GM19023 (cell line): ENCODE measurements around the gene DEDD.

Experiments
- ATAC-seq: cut with Tn5 transposase; IDR thresholded peaks from one replicate; pipeline ENCODE4 v1.9.1; 2021; ENCODE audit warnings: mild to moderate bottlenecking, moderate library complexity; ENCODE audit not compliant: unreplicated experiment

DEDD gene, protein sequence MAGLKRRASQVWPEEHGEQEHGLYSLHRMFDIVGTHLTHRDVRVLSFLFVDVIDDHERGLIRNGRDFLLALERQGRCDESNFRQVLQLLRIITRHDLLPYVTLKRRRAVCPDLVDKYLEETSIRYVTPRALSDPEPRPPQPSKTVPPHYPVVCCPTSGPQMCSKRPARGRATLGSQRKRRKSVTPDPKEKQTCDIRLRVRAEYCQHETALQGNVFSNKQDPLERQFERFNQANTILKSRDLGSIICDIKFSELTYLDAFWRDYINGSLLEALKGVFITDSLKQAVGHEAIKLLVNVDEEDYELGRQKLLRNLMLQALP

DNA sequence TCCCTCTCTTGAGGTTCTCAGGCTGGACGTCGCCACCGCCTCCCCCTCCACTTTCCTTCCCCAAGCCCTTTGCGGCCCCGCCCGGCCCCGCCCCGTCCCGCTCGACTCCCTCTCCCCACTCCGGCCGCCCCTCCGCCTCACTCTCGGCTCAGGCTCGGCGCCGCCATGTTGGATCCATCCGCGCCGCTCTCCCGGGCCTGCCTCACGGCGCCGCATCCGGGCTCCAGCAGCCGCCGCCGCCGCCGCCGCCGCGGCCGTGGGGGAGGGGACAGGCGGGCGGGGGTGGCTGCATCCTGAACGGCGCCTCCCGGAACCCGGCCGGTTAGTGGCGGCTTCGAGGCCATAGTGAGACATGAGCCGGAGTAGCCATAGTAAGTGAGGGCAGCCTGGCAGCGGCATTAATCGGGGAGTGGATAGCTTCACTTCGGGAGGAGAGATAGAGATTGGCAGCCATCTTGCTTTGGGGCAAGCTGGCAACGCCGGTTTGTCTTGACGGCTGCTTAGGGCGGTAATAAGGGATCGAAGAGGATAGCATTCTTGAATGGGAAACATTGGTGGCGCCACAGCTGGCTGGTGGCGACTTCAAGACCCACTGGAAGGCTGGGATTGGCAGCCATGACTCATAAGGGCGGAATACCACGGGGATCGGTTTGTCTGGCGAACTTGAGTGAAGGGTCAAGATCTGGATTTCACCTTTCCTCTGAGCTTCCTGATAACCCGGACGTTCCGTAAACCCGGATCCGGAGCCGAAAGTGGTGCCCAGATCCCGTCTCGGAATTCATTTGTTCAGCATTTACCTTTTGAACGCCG, at the start of gene DEDD:
Gene DEDD (minus strand): TSS at position 258 of the 810 bp plus-strand sequence. CDS start 8,205 bp downstream, outside the sequence.
- ATAC-seq = peak; percentile 96

DNA sequence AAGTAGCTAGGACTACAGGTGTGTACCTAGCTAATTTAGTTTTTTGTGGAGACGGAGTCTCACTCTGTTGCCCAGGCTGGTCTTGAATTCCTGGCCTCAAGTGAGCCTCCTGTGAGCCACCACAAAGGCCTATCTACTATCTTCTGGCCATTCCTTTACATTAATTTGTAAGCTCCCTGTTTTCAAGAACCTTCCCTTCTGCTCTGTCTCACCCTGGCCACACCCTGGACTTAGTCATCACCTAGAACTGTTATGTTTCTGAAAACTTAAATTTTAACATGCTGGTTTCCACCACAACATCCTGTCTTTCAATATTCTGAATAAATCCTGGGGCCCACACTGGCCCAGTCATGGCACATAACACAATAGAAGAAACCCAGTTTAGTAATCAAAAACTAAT, 49.7 kb upstream of the DEDD start:
- ATAC-seq = peak; percentile 34

DNA sequence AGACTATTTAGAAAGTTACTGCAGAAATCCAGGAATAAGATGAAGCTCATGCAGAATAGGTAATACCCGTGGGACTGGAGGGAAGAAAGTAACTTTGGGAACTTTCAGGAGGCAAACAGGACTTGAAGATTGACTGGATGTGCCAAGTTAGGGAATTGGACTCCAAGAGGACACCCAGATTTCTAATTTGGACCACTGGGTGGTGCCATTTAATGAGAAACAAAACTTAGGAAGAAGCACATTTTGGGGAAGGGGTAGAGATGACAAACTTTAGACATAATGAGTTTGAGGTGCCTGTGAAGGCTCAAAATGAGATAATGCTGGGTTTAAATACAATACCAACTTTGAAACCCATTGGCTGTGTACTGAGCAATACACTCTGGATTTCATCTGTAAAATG, 48.2 kb upstream of the DEDD start:
- no peak for ATAC-seq

DNA sequence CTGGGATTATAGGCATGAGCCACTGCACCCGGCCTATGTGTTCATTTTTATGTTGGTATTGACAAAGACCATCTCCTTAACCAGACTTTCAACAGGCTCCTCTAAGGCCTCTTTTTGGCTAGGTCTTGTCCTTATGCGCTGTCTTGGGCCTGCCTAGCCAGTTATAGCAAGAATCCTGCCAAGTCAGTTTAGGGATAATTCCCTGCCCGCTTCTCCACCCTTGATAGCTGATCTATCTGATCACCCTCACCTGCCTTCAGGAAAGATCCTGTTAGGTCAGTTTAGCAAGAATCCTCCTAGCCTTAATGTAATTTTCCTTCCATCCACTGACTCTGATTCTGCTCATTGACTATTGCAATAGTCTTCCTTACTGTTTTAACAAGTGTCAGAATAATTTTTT, 47.2 kb upstream of the DEDD start:
- ATAC-seq = no peak

DNA sequence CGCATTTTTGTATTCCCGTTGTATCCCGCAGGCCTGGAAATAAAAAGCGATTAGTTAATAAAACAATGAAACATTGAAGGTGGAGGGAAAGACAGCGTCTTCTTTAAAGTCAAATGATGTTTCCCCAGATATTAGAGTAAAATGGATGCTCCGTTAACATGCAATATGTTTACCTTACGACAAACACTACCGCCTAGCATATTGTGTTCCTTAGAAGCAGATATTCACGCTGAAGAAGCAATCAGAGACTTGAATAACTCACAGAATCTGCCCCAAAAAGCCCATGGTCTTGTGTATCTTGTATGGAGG, 45.4 kb upstream of the DEDD start:
- no peak for ATAC-seq

DNA sequence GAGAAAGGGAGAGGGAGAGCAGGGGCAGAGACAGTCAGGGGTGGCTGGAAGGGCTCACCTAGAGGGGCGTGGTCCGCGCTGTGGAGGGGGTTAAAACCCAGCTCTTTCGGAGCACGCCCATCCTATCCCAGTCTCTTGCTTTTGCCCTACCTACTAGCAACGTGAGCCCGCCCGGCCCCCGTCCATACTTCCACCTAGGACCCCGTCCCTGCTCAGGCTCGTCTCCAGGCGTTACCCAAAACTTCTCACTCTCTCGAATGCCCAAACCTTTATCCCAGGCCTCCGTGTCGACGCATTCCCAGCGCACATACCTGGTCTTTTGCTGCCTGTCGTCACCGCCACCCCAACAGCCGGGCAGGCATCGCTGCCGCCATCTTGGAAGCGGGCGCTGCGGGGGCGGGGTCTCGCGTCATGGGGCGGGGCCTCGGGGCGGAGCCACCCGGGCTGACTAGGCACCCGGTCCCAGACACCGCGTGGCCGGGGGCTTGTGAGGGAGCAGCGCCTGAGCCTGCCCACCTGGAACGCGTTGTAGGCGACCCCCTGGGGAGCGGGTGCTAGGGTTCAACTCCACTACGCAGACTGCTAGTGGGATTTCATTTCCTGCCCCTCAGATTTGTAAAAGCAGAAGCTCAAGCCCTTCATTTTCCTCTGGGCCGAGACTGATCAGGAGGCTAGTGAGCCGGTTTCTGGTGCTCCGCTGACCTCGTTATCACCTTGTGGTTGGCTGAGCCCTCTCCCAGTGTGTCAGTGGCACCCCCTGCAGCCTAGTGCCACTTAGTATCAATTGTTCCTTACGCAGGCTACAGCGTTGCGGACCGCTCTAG, 44.9 kb upstream of the DEDD start, which contains the start of gene B4GALT3:
Gene B4GALT3 (minus strand): TSS at position 396 of the 824 bp plus-strand sequence. CDS start 1,447 bp downstream, outside the sequence.
- ATAC-seq = peak; percentile 83

DNA sequence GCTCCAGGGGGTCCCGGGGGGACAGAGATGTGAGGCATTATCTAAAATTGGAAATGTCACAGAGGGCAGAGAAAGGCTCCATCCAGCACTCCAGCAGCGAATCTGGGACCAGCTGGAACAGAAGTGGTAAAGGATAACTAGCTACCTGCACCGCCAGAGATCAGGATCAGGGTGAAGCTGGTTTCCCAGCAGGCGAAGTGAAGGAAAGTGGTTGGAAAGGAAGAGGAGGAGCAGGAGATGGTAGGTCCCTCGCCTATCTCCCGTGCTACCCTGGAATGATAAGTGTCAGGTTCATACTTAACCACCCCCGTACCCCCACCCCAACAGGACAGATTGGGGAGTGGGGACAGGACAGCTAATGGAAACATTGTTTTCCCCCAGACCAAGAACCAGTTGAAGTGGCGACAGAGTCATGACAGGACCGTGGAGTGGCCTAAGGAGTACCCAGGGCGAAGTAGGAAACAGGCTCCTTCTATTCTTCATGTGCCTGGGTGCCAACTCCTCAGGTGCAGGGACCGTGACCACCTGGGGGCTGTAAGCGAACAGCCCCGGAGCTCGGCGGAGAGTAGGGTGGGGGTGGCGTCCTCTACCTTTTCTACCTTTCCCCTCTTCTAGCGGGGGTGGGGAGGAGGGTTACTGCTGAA, 44.1 kb upstream of the DEDD start:
- no peak for ATAC-seq

DNA sequence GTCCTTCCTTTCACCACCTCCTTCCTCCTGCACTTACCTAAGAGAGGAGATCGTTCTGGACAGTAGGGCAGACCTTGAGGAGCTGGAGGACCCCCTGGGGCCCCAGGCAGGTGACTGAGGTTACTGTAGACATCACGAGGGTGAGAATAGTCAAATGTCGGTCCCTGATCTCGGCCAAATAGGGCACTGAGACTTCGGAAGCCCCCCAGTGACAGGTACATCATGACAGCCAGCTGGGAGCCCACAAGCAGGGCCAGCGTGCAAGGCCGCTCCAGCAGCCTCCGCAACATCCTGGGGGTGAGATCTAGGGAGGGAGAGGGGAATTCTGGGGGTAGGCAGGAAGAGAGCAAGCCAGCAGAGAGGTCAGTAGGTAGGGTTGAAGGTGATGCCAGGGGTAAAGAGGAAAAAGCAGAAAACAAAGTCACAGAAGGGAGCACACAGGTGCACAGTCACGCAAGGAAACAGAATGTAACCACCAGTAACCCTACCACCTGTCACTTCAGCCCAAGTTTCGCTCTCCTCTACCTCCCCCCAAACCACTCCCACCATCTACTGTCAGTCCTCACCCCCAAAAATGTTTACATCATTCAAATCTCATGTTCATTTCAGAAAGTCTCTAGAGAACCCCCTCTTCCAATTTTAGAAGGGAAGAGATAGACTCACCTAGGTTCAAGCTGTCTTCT, 43.4 kb upstream of the DEDD start:
- no peak for ATAC-seq

DNA sequence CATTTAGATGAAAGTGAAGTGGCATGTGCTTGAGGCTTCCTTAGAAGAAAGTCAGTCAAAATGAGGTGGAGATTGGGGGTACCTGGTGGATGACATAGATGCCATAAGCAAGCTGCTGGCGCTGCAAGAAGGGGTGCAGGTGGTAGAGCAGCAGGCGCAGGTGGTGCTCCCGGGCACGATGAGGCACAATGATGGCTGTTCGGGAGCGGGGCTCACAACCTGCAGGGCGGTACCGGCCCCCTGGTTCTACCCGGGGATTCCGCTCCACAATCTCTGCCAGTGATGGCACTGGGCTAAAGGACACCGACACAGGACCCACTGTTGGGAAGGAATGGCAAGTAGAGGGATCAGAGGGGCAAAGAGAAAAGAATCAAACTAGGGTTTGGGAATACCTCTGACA, 42.4 kb upstream of the DEDD start:
- no peak for ATAC-seq

DNA sequence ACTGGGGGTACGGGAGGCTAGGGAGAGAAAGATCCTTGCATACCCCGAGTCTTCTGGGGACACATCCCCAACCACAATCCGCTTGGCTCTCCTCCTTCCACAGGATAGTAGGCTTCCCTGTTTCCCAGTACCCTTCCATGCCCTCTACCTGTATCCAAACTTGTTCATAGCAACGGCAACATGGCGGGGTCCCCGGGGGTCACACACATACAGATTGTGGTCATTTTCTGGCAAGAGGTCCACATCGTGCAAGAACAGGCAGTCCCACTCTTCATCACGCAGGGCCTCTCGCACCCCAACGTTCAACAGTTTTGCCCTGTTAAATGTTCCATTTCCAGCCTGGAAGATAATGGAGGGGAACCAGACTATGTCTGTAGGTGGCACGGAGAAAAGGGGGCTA, 41.2 kb upstream of the DEDD start:
- no peak for ATAC-seq

DNA sequence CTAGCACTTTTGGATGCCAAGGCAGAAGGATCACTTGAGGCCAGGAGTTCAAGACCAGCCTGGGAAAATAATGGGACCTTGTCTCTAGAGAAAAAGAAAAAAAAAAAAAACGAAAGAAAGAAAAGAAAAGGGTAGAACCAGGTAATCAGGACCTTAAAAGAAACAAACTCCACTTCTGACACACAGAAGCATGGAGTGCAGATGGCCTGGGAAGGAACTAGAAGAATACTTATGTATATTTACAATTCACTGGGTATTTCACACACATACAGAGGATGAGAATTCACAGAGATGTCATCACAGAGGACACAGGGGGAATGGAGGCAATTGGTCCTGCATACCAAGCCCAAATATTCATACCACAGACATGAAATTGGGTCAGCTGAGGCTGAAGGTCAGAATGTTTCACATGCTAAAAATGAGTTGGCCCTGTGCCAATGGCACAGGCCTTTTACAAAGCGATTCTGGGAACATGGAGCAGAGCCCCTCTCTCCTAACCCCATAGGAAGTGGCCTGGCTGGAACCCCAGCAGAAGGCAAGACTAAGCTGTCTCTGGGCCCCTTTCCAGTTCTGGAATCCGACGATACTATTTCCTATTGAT, 40.4 kb upstream of the DEDD start:
- ATAC-seq = no peak

DNA sequence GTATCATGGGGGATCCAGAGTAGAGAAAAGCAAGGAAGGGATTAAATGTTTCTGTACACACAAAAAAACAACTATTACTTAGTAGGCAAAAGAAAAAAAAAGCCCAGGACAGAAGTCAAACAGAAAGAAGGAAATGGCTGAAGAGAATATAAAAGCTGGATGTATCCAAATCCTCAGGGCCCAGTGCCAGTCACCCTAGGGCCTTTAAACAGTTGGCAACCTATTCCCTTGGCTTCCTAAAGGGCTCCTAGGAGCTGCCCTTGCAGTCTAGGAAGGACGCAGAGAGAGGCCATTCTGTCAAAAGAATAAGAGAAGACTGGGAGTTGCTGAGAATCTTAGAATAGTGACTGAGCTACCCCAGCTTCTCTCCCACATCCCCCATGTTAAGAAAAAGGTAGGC, 39.9 kb upstream of the DEDD start:
- no peak for ATAC-seq

DNA sequence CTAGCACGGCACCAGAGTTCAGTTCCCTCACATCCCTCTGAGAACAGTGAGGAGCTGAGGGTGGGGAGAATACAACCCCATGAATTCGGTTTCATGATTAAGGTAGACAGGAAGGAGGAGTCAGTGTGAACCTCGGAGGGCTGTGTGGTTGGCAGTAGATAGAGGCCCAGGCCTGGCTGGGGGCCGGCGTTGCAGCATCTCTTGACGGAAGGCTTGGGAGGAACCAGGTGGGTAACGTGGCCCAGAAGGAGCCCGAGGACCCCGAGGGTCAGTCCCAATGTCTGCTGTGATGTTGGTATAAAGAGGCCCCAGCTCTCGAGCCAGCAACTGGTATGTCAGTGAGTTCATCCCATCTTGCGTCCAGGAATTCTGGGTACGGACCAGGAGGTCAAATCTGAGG, 39.2 kb upstream of the DEDD start:
- no peak for ATAC-seq

DNA sequence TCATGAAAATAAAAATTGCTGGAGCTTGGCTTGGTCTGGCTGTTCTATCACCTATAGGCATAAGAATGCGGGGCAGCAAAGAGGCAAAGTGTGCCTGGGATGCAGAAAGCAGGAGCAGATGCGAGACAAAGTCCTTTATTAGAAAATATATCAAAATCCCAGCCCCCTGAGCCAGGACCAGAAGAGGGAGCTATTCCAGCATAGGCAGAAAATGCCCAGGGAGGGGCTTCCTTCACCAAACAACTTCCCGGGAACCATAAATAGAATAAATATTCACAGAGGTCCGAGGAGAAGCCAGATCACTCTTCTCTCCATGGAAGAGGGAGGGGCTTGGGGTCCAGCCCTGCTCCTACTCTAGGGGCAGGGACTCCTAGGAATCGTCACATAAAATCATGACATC, 38.7 kb upstream of the DEDD start:
- ATAC-seq = no peak

DNA sequence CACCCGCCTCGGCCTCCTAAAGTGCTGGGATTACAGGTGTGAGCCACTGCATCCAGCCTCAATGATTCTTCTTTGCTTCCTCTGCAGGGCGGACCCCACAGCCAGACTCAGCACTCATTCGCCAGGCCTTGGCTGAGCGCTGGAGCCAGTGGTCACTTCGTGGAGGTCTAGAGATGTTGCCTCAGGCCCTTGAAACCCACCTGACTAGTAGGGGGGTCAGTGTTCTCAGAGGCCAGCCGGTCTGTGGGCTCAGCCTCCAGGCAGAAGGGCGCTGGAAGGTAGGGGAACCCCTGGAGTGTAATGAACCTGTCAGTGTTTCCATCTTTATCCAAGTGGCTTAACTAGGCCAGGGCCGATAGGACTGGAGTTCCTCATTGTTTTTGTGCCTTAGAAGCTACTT, 36.4 kb upstream of the DEDD start:
- no peak for ATAC-seq

DNA sequence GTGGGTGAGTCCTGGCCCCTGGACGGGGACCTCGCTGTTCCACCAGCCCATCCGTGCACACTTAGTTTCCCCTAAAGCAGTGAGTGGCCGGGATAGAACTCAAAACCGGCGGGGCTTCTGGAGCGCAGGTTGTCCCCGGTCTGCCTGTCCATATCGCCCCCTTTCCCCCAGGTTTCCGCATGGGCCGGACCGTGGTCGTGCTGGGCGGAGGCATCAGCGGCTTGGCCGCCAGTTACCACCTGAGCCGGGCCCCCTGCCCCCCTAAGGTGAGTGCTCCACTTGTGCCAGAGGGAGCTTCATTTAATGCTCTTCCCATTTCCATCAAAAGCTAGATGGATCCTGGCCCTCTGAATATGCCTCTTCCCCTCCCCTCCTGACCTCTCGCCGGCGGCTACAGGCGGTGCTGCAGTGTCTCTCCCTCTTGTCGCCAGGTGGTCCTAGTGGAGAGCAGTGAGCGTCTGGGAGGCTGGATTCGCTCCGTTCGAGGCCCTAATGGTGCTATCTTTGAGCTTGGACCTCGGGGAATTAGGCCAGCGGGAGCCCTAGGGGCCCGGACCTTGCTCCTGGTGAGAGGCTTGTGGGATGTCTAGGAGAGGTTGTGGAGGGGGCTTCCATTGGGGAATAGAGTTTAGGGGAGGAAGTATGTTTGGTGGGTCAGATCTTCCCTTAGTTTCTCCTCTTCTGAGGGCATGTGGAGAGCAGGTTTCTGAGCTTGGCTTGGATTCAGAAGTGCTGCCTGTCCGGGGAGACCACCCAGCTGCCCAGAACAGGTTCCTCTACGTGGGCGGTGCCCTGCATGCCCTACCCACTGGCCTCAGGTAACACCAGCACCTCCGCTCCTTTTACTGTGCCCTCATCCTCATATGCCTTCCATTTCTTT, 34.4 kb upstream of the DEDD start:
- ATAC-seq = peak; percentile 2

DNA sequence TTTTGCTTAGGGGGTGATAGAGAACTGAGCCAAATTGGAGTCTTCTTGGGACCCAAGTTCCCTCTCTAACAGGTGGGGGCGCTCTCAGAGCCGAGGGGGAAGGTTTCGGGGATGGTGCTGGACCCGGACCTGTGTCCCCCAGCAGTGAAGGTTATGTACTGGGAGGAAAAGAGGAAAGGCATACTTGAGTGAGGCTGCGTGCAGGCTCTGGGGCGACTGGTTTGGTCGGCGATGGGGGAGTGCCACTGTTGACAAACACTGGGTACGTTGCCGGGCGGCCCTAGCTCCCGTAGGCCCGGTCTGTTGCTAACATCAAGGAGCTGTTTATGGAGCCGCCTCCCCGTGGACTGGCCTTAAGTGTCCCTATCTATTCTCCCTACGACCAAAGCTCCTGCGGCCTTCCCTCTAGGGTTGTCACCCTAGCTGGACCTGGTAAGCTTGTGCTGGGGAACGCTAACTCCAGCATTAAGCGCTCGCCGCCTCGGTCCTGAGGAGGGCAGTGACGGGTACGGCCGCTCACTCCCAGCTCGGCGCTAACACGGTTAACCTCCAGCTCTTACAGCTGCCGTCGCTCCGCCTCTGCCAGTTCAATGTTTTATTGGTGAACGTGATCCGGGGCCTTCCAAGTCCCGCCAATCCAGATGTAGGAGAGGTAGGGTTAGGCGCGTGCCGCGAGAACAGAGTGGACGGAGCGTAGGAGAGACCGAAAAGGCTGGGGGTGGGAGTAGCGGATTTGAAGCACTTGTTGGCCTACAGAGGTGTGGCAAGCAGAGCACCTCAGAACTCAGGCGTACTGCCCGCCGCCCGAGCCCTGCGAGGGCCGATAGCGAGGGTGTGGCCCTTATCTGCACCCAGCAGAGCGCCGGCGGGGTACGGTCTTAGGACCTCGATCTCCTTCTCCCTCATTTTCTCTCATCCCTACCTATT, 33.5 kb upstream of the DEDD start, which contains the start of gene PPOX:
Gene PPOX (plus strand): TSS at position 685 of the 927 bp plus-strand sequence. CDS start 422 bp downstream, outside the sequence.
- peak; percentile 95 for ATAC-seq
